Panc1 (cell line): ENCODE data around the gene DRD2.

Experiments used
- CTCF ChIP-seq: fragments of 450-650 bp; IDR thresholded peaks from 2 replicates; pipeline ENCODE4 v1.5.1; 2017; ENCODE audit warnings: mild to moderate bottlenecking
- POLR2AphosphoS5 ChIP-seq: IDR thresholded peaks from 2 replicates; pipeline ENCODE4 v1.6.1; 2012; ENCODE audit warnings: mild to moderate bottlenecking, low read depth, low read length, moderate library complexity
- REST ChIP-seq, 2 experiments: IDR thresholded peaks; 2 replicates each; pipeline ENCODE4 v1.6.1; 2011 to 2012; ENCODE audit warnings: low read depth in 2 of 2, control low read depth in 1 of 2, low read length in 1 of 2, mild to moderate bottlenecking in 1 of 2, moderate library complexity in 1 of 2; ENCODE audit not compliant: insufficient read depth in 1 of 2

GRCh38 chr11:113405724-113406478 lies 69.3 kb downstream of the DRD2 start:
- TF ChIP-seq CTCF (no peak), REST (IDR thresholded peaks at IDR 0.05; ENCODE audit: insufficient read depth in 1 of 2, low read depth in 2 of 2, low read length in 1 of 2) (no peak), POLR2AphosphoS5 (no peak)
